ENCODE results near the gene GRIA1. TPM values are rescaled to one million over a fixed set of nuclear protein-coding genes. Genes with fewer than 3 reads are reported as not detected.
A peak's percentile ranks its signal among the peaks of the same experiment; 100 is the strongest.

Gene GRIA1
- total RNA-seq, 2 donors from 2014 or later = not detected

- Mint-ChIP-seq H3K4me1 (no peaks in the 10 kb centered on the region), H3K36me3 (ENCODE audit: low read depth) (no peaks in the 10 kb centered on the region), H3K27ac (no peak overlapping the region)
Observed at GRCh38 chr5:153517241-153517611, 26.8 kb downstream of the GRIA1 start.

GRCh38 chr5:153520137-153520536, 29.7 kb downstream of the GRIA1 start:
- Mint-ChIP-seq H3K4me3 (no peak overlapping the region), H3K36me3 (ENCODE audit: low read depth) (no peaks in the 10 kb centered on the region), H3K9me3 (no peaks in the 10 kb centered on the region), H3K27ac (no peak overlapping the region), H3K4me1 (no peaks in the 10 kb centered on the region), H3K27me3 (no peaks in the 10 kb centered on the region)
- no peak for ATAC-seq (replicated peaks)

More at GRCh38 chr5:153517241-153517611, 26.8 kb downstream of the GRIA1 start:
- no peaks in the 10 kb centered on the region for H3K27me3 Mint-ChIP-seq
- H3K4me3 Mint-ChIP-seq = no peak overlapping the region
- no peak for ATAC-seq (replicated peaks)
- H3K9me3 Mint-ChIP-seq = no peaks in the 10 kb centered on the region

GRCh38 chr5:153520952-153521351, 30.5 kb downstream of the GRIA1 start:
- Mint-ChIP-seq H3K27ac (no peak overlapping the region), H3K36me3 (ENCODE audit: low read depth) (no peaks in the 10 kb centered on the region), H3K27me3 (no peaks in the 10 kb centered on the region), H3K4me3 (no peak overlapping the region), H3K4me1 (no peaks in the 10 kb centered on the region), H3K9me3 (no peaks in the 10 kb centered on the region)
- ATAC-seq (replicated peaks) = no peak

GRCh38 chr5:153523211-153523610, 32.7 kb downstream of the GRIA1 start:
- Mint-ChIP-seq H3K27me3 (no peaks in the 10 kb centered on the region), H3K36me3 (ENCODE audit: low read depth) (no peaks in the 10 kb centered on the region), H3K4me3 (no peak overlapping the region), H3K9me3 (no peaks in the 10 kb centered on the region), H3K27ac (no peak overlapping the region), H3K4me1 (no peaks in the 10 kb centered on the region)
- ATAC-seq (replicated peaks) = no peak

- no peaks in the 10 kb centered on the region for H3K9me3 Mint-ChIP-seq
- H3K4me3 Mint-ChIP-seq = no peak overlapping the region
- no peak overlapping the region for H3K27ac Mint-ChIP-seq
- no peaks in the 10 kb centered on the region for H3K27me3 Mint-ChIP-seq
- no peaks in the 10 kb centered on the region for H3K4me1 Mint-ChIP-seq
- no peak for ATAC-seq (replicated peaks)
- no peaks in the 10 kb centered on the region for H3K36me3 Mint-ChIP-seq (ENCODE audit: low read depth)
Observed at GRCh38 chr5:153523831-153524230, 33.4 kb downstream of the GRIA1 start.

GRCh38 chr5:153525536-153525935, 35.1 kb downstream of the GRIA1 start:
- Mint-ChIP-seq H3K4me3 (no peak overlapping the region), H3K4me1 (no peaks in the 10 kb centered on the region), H3K36me3 (ENCODE audit: low read depth) (no peaks in the 10 kb centered on the region), H3K9me3 (no peaks in the 10 kb centered on the region), H3K27ac (no peak overlapping the region), H3K27me3 (no peaks in the 10 kb centered on the region)
- ATAC-seq (replicated peaks) = no peak

GRCh38 chr5:153530357-153531143, 40.1 kb downstream of the GRIA1 start:
- no peak overlapping the region for H3K4me3 Mint-ChIP-seq
- H3K27ac Mint-ChIP-seq = no peak overlapping the region
- no peaks in the 10 kb centered on the region for H3K36me3 Mint-ChIP-seq (ENCODE audit: low read depth)
- no peaks in the 10 kb centered on the region for H3K9me3 Mint-ChIP-seq
- H3K27me3 Mint-ChIP-seq = no peaks in the 10 kb centered on the region
- H3K4me1 Mint-ChIP-seq = no peaks in the 10 kb centered on the region
- ATAC-seq (replicated peaks) = no peak

GRCh38 chr5:153533546-153533945, 43.1 kb downstream of the GRIA1 start:
- Mint-ChIP-seq H3K9me3 (no peaks in the 10 kb centered on the region), H3K4me3 (no peak overlapping the region), H3K36me3 (ENCODE audit: low read depth) (no peaks in the 10 kb centered on the region), H3K4me1 (no peaks in the 10 kb centered on the region), H3K27ac (no peak overlapping the region), H3K27me3 (no peaks in the 10 kb centered on the region)
- ATAC-seq (replicated peaks) = no peak

GRCh38 chr5:153534102-153534501, 43.6 kb downstream of the GRIA1 start:
- H3K9me3 Mint-ChIP-seq = no peaks in the 10 kb centered on the region
- H3K27ac Mint-ChIP-seq = no peak overlapping the region
- H3K27me3 Mint-ChIP-seq = no peaks in the 10 kb centered on the region
- no peaks in the 10 kb centered on the region for H3K36me3 Mint-ChIP-seq (ENCODE audit: low read depth)
- H3K4me3 Mint-ChIP-seq = no peak overlapping the region
- no peak for ATAC-seq (replicated peaks)
- no peaks in the 10 kb centered on the region for H3K4me1 Mint-ChIP-seq

GRCh38 chr5:153537207-153537606, 46.7 kb downstream of the GRIA1 start:
- Mint-ChIP-seq H3K4me1 (no peaks in the 10 kb centered on the region), H3K27ac (no peak overlapping the region), H3K9me3 (peaks cover 3% of the 10 kb centered on the region), H3K4me3 (no peak overlapping the region), H3K27me3 (no peaks in the 10 kb centered on the region), H3K36me3 (ENCODE audit: low read depth) (no peaks in the 10 kb centered on the region)
- ATAC-seq (replicated peaks) = no peak

GRCh38 chr5:153539983-153540382, 49.5 kb downstream of the GRIA1 start:
- Mint-ChIP-seq H3K4me3 (no peak overlapping the region), H3K9me3 (peaks cover 11% of the 10 kb centered on the region), H3K36me3 (ENCODE audit: low read depth) (no peaks in the 10 kb centered on the region)

GRCh38 chr5:153542536-153542935, 52.1 kb downstream of the GRIA1 start:
- H3K4me1 Mint-ChIP-seq = no peaks in the 10 kb centered on the region
- no peak overlapping the region for H3K4me3 Mint-ChIP-seq
- no peak overlapping the region for H3K27ac Mint-ChIP-seq
- no peak for ATAC-seq (replicated peaks)
- no peaks in the 10 kb centered on the region for H3K36me3 Mint-ChIP-seq (ENCODE audit: low read depth)
- H3K9me3 Mint-ChIP-seq = peaks cover 11% of the 10 kb centered on the region
- peaks cover 12% of the 10 kb centered on the region for H3K27me3 Mint-ChIP-seq

More at GRCh38 chr5:153539983-153540382, 49.5 kb downstream of the GRIA1 start:
- H3K27ac Mint-ChIP-seq = no peak overlapping the region
- peaks cover 5% of the 10 kb centered on the region for H3K27me3 Mint-ChIP-seq
- H3K4me1 Mint-ChIP-seq = no peaks in the 10 kb centered on the region
- no peak for ATAC-seq (replicated peaks)

- H3K4me1 Mint-ChIP-seq = no peaks in the 10 kb centered on the region
- H3K27me3 Mint-ChIP-seq = peaks cover 12% of the 10 kb centered on the region
- peaks cover 11% of the 10 kb centered on the region for H3K9me3 Mint-ChIP-seq
- H3K27ac Mint-ChIP-seq = no peak overlapping the region
- H3K4me3 Mint-ChIP-seq = no peak overlapping the region
- no peaks in the 10 kb centered on the region for H3K36me3 Mint-ChIP-seq (ENCODE audit: low read depth)
- peak; percentile 31 for ATAC-seq (replicated peaks)
Observed at GRCh38 chr5:153543288-153543687, 52.8 kb downstream of the GRIA1 start.

- H3K9me3 Mint-ChIP-seq = peaks cover 11% of the 10 kb centered on the region
- no peak for ATAC-seq (replicated peaks)
- no peaks in the 10 kb centered on the region for H3K36me3 Mint-ChIP-seq (ENCODE audit: low read depth)
- no peak overlapping the region for H3K27ac Mint-ChIP-seq
- no peak overlapping the region for H3K4me3 Mint-ChIP-seq
- no peaks in the 10 kb centered on the region for H3K4me1 Mint-ChIP-seq
- peaks cover 12% of the 10 kb centered on the region for H3K27me3 Mint-ChIP-seq
Observed at GRCh38 chr5:153543959-153544470, 53.5 kb downstream of the GRIA1 start.

GRCh38 chr5:153544706-153545105, 54.2 kb downstream of the GRIA1 start:
- ATAC-seq (replicated peaks) = no peak
- Mint-ChIP-seq H3K4me1 (no peaks in the 10 kb centered on the region), H3K27me3 (peaks cover 12% of the 10 kb centered on the region), H3K27ac (no peak overlapping the region), H3K36me3 (ENCODE audit: low read depth) (no peaks in the 10 kb centered on the region), H3K9me3 (peaks cover 11% of the 10 kb centered on the region), H3K4me3 (no peak overlapping the region)
